HG03103 (cell line): ENCODE measurements around the gene C1orf21.

ENCODE experiments used
- ATAC-seq: cut with Tn5 transposase; IDR thresholded peaks from one replicate; pipeline ENCODE4 v1.9.1; 2021; ENCODE audit warnings: low read depth; ENCODE audit not compliant: unreplicated experiment

Gene C1orf21

DNA sequence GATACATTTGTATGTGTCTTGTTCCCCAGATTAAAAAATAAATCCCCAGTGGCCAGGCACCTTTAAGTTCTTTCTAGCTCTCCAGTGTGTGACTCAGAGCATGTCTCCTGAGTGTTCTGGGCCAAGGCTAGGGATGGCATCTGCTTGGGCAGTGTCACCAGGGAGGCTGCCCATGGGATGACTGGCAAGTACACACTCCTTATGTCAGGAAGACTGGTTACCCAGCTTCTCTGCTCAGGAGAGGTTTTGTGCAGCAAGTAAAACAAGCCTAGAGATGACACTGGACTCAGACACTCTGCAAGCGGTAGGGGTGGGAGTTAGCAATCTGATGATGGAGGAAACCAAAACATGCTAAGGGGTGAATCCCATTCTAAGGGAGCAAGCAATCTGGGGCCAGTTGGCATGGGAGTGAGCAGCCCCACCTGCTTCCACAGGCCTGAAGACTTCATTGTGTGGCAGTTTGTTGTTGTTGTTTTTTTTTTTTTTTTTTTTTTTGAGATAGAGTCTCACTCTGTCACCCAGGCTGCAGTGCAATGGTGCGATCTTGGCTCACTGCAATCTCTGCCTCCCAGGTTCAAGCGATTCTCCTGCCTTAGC lies 230.7 kb downstream of the C1orf21 start:
- no peak for ATAC-seq

DNA sequence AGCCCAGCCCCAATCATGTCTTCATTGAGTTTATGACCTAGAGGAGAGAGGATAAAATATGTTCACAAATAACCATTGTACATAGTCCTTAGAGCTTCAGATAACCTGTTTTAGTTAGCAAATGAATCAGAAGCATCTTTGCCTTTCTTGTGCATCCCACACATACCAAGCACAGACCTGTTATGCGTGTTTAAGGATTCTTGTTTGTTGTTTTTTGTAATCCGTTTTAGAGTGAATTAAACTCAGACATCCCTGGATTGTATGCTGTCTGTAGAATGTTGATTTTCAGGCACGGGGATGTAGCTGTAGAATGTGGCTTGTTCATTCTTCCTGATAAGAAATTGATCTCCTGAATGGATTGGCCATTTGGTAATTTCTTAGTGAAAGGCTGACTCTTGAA lies 232.0 kb downstream of the C1orf21 start:
- no peak for ATAC-seq

DNA sequence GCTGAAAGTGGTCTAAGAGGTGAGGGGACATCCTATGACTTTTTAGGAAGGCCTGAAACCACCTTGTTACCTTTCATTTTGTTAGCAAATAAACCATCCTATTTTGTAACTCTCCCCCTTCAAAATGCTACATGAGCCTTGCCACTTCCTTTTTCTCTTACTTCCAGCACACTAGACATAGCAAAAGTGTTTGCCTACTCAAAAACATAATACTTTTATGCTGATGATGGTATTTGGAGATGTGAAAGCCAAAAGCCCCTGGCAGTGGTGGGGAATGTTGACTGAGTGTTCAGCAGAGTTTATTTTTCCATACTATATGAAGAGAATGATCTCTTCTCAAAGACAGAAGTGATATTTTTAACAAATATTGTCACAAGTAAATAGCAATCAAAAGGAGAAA lies 233.6 kb downstream of the C1orf21 start:
- no peak for ATAC-seq

- no peak for ATAC-seq
Observed at GRCh38 chr1:184621260-184621659, 234.4 kb downstream of the C1orf21 start.

DNA sequence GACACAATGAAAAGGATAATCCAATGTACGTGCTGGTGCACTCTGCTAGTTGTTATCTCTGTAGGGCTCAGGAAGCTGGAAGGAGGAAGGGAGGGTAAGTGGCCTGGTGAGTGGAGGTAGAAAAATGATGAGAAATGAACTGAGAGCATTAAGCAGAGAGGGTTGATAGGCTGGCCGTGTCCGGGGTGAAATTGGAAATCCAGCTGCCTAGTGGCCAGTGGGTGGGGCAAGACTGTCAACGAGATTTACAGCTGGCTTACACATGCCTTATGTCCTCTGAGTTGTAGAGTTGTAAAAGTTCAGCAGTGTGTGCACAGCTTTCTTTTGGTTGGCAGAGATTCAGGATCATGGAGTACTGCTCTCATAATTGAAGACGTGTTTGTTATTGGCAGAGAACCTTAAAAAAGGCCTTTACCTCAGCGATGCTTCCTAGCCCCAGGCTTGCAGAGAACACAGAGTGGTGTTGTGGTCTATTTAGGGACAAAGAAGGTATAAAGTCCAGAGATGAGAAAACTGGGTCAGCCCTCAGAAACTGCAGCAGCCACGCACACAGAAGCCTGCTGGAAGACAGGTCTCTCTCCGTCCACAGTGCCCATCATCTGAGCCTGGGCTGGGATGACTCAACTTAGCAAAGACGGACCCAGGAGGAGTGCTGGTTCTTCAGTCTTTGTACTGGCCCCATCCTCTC lies 235.5 kb downstream of the C1orf21 start:
- ATAC-seq: no peak

- no peak for ATAC-seq
Observed at GRCh38 chr1:184623404-184623803, 236.6 kb downstream of the C1orf21 start.

DNA sequence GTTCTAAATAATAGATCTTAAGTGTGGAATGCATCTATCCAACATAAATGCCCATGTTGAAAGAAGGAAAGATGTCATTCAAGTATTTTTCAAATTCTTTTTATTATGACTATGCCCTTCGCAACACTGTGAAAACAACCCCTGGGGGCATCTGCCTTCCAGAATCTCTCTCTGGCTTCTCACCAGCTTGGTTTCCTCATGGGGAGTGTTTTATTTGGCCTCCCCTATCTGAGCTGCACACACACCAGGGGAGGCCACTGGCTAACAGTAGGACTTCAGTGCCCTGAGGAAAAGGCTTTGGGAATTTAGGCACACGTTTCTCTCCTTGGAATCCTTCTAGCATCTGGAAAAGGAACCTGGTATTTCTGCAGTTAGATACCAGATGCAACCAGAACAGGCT lies 237.2 kb downstream of the C1orf21 start:
- no peak for ATAC-seq

DNA sequence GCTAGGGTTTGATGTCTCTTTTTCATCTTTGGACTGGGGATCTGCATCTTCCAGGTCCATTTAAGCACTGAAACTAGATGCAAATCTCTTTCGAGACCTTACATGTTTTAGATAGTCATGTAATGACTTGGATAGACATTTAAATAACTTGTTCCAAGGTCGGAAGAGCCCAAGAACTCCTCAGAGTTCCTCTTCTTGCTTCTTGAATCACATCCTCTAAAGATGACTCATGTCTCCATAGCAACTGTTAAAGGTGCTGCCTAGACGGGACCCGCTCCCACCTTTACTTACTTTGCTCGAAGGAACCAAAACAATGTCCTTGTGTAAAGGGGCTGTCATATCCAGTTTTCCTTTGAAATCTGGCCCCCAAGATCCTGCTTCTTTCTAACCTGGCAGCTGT lies 237.8 kb downstream of the C1orf21 start:
- no peak for ATAC-seq

- ATAC-seq: no peak
Observed at GRCh38 chr1:184625271-184625670, 238.4 kb downstream of the C1orf21 start.

- ATAC-seq: no peak
Observed at GRCh38 chr1:184626076-184627006, 239.5 kb downstream of the C1orf21 start.

DNA sequence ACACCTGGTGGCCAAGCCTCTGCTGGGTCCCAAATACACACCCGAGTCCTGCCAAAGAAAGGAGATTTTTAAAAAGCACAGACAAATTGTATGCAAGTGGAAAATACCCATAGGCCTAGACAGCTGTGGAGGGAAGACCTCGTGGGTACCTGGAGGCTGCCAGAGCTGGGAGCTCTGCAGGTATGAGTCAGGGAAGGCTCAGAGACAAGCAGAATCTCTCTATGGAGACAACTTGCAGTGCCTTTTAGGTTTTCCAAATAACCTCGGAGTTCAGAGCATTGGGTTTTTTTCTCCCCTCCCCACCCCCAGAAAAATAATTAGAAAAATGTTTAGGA lies 240.1 kb downstream of the C1orf21 start:
- ATAC-seq: no peak

DNA sequence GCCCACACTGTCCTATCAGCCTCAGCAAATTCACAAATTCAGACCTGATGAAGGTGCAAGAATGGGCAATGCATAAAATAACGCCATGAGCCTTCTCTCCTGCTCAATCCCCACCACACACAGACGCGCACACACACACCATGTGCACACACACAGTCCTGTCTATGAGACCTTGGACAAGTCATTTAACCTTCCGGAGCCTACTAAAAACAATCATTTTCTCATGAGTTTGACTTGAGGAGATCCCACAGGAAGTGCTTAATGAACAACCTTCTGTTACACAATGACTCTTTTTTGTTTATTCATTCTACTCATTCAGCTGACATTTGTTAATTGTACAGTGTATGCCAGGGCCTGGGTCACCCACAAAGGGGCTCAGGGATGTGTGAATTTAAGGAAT lies 242.4 kb downstream of the C1orf21 start:
- ATAC-seq: no peak

GRCh38 chr1:184630679-184631060 lies 243.8 kb downstream of the C1orf21 start:
- no peak for ATAC-seq

DNA sequence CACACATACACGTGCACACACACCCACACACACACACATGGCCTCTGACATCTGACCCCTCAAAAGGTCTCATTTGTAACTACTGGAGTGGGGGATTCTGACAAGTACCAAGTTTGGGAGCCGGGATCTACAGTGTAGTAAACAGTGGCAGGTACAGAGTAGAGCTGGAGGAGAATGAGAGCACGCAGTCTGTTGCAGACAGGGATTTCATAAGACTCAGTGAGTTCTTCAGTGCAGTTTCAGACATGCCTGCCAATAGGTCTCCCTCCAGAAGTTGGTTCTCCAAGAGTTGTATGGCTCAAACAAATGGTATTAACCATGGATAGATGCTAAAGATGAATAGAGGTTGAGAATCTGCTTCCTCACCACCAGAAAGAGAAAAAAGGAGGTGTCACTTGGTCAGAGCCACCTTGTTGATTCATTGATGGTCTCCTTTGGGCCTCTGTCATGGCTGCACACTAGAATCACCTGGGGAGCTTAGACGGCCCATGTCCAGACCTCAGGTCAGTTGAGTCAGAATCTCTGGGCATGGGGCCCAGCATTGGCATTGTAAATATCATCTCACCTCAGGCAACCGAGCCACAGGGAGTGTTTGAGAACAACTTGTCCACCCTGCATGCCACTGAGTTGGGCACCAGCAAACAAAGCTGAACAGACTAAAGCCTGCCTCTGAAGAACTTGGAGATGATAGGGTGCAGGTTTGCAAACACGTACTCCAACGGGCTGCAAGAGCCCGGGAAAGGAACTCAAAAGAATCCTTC lies 245.8 kb downstream of the C1orf21 start:
- no peak for ATAC-seq

DNA sequence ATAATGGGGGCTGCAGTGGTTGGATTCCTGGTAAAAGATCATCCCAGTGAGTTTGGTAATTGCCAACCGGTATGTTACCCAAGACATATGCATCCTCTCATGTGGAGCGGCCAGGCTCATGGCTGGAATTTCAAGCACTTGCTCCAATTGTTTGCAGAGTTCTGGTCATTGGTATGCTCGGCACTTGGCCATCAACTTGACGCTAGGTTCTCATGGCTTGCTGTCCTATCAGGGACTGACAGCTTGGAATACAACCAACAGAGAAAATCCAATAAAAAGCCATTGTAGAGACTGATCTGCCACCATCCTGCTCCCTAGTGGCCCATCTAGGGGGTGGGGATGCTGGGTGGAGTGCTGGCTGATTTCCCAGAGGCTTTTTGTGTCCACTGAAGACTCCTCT lies 247.0 kb downstream of the C1orf21 start:
- ATAC-seq: no peak

DNA sequence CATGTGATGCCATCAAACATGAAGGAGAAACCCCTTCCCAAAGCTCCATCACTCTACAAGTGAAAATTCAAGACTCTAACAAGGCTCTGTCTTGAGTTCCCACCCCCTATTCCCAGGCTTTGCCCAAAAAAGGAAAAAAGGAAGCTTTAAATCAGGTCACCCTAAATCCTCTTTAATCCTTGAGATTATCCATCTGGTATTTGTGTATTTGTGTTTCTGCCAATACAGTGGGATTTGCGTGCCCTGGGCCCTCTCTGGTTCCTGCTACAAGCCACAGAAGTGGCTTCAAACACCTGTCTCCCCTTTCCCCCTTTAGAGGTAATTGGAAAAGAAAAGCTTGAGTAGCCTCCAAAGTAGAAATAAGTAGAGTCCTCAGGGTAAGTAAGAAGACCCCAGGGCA lies 247.5 kb downstream of the C1orf21 start:
- no peak for ATAC-seq

- ATAC-seq: no peak
Observed at GRCh38 chr1:184635347-184635979, 248.6 kb downstream of the C1orf21 start.

GRCh38 chr1:184635980-184636431 lies 249.2 kb downstream of the C1orf21 start:
- no peak for ATAC-seq

GRCh38 chr1:184637664-184638240 lies 250.9 kb downstream of the C1orf21 start:
- no peak for ATAC-seq

DNA sequence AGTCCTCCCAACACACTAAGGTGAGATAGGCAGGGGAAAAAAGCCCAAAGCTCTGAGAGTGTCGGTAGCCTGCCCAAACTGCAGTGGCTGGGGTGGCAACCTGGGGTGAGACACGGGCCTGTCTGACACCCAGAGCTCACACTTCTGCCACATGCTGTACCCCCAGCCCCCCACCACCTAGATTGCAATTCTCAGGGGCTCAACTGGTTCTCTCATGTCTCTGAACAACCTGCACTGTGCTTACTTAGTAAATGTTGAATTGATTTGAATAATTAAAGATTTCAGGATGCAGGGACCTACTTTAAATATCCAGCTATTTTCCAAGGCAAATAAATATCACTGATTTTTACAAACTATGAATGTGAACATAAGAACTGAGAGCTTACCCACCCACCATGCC lies 252.4 kb downstream of the C1orf21 start:
- no peak for ATAC-seq
